GM10248 (cell line): ENCODE results near the gene MEF2C.

Experiments
- CTCF ChIA-PET: fragments of 300-600 bp; sonication (Branson Sonifier 250); formaldehyde crosslinking; extraction: SDS; loops from one replicate; lab custom pipeline; 2021; ENCODE audit warnings: antibody characterized with exemption; lab: Yijun Ruan, JAX
- POLR2A ChIA-PET: fragments of 350-650 bp; sonication (Branson Sonifier 250); formaldehyde crosslinking; extraction: SDS; loops from one replicate; lab custom pipeline; 2020; ENCODE audit warnings: antibody characterized with exemption; lab: Yijun Ruan, JAX
- DNase-seq: peaks from one replicate; pipeline ENCODE4 v3.0.0; 2012; ENCODE audit errors: extremely low spot score
- TF ChIP-seq, protein P1 (sequence below): IDR thresholded peaks from 2 replicates; pipeline ENCODE4 v1.5.1; 2012; ENCODE audit warnings: mild to moderate bottlenecking, low read depth; ENCODE audit errors: extremely low read depth, missing control alignments, control extremely low read depth

Gene MEF2C

DNA sequence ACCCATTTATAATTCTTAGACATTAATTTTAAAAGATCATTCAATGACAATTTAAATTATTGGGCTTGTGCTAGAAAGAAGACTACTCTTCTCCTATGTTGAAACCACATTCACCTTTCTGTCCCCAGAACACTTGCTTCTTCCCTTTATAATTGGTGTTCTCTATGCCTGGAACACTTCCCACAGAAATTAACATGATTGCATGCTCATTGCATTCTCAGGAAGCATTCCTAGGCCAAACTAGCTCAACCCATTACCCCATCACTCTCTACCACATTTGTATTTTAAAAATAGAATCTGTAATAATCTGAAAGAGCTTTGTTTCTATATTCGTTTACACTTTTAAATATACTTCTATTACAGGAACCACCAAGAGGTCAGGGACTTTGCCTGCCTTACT lies 184.7 kb downstream of the MEF2C start:
- TF ChIP-seq, protein P1, sequence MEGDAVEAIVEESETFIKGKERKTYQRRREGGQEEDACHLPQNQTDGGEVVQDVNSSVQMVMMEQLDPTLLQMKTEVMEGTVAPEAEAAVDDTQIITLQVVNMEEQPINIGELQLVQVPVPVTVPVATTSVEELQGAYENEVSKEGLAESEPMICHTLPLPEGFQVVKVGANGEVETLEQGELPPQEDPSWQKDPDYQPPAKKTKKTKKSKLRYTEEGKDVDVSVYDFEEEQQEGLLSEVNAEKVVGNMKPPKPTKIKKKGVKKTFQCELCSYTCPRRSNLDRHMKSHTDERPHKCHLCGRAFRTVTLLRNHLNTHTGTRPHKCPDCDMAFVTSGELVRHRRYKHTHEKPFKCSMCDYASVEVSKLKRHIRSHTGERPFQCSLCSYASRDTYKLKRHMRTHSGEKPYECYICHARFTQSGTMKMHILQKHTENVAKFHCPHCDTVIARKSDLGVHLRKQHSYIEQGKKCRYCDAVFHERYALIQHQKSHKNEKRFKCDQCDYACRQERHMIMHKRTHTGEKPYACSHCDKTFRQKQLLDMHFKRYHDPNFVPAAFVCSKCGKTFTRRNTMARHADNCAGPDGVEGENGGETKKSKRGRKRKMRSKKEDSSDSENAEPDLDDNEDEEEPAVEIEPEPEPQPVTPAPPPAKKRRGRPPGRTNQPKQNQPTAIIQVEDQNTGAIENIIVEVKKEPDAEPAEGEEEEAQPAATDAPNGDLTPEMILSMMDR, result no peak
- CTCF ChIA-PET, result interaction anchor here (1.0 to 3.3 kb wide), 4 partner anchors 9 to 918 kb away, joined by 4 to 16 read pairs (median 7); no protein-coding TSS in a partner anchor
- POLR2A ChIA-PET, result no interaction called here
- DNase-seq, result no peak

DNA sequence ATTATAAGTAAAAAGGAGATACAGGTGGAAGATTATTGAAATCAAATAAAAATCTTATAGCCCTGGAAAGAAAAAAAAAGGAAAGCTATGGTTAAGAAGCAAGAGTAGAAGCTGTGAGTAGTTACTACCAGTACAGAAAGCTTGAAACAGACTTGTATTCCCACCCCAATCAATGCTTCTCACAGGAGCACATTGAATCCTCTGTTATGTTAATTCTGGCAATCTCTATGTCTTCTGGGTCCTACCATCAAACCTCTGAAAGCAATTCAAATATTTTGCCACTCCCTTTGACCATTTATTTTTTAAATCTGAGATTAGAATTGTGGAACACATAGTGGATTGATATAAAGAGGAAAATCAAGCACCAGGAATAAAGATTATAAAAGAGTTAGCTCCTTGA lies 186.5 kb downstream of the MEF2C start:
- TF ChIP-seq, protein P1, result no peak
- CTCF ChIA-PET, result interaction anchor here (1.0 to 3.4 kb wide), 5 partner anchors 8 to 916 kb away, joined by 3 to 25 read pairs (median 3); no protein-coding TSS in a partner anchor
- POLR2A ChIA-PET, result no interaction called here
- no peak for DNase-seq

DNA sequence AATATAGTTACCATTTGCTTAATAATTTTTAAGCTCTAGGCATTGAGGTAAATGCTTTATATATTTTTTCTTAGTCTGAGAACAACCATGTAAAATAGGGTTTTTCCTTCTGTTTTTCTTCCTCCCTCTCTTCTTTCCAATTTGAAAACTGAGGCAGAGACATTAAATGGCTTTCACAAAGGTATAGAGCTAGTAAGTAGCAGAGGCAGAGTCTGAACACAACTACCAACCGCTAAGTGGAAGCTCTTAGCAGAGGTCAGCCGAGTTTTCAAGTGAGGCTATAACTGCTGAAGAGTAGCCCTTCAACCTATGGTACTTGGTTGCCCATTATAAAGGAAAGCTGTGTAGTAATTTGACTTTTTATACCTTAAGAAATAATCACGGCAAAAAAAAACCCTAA lies 187.1 kb downstream of the MEF2C start:
- CTCF ChIA-PET, result interaction anchor here (1.0 to 3.4 kb wide), 5 partner anchors 9 to 915 kb away, joined by 3 to 25 read pairs (median 4); no protein-coding TSS in a partner anchor
- TF ChIP-seq, protein P1, result no peak
- POLR2A ChIA-PET, result no interaction called here
- no peak for DNase-seq

DNA sequence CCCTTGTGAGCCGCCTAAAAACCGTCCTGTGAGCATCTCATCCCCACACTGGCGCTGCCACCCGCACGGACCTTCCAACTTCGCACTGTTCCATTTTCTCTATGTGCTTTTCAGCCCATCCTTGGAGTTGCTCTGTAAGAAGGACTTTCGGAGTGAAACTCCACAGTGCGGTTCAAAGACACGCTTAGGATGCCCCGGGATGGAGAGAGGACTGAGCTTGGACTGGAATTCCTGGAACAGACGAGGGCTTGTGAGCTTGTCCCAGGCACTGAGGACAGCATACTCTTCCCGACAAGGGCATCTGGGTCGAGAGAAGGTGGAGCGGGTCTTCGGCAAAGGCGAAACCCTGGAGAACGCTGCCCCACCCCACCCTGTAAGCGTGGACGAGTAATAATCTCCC lies 187.8 kb downstream of the MEF2C start:
- CTCF ChIA-PET, result interaction anchor here (1.0 to 3.4 kb wide), 4 partner anchors 14 to 35 kb away, joined by 3 to 25 read pairs (median 4); no protein-coding TSS in a partner anchor

DNA sequence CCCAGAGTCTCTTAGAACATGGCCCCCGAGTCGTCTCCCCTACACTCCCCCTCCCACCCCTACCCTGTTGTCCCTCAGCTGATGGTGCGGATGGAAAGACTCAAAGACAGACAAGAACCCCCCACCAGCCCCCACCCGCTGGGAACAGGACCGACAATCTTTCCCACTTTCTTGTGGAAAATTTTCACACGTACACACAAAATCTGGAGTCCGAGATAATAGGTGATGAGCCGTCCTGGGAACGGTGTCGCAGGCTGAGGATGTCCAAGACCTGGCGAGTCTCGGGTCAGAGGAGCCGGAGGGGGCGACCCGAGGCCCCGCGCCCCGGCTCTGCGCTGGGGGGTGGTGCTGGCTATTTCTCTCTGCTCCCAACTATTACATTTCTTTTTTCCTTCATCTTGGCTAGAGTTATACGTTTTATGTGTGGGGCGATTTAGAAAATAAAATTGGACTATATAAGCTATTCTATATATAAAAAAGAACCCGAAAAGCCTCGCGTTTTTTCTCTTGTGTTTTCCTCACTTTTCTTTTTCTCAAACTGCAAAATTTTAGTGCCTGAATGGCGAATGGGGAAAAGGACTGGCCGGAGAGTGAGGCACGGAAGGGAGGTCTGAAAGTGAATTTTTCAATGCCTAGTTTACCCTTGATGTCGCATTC lies 188.8 kb downstream of the MEF2C start:
- DNase-seq, result no peak
- TF ChIP-seq, protein P1, result no peak
- CTCF ChIA-PET, result interaction anchor here (1.5 to 3.4 kb wide), 2 partner anchors 13 to 17 kb away, joined by 3 to 25 read pairs; no protein-coding TSS in a partner anchor
- POLR2A ChIA-PET, result no interaction called here

More for the DNA sequence above, 187.8 kb downstream of the MEF2C start:
- TF ChIP-seq, protein P1, result no peak
- POLR2A ChIA-PET, result no interaction called here
- DNase-seq, result no peak

DNA sequence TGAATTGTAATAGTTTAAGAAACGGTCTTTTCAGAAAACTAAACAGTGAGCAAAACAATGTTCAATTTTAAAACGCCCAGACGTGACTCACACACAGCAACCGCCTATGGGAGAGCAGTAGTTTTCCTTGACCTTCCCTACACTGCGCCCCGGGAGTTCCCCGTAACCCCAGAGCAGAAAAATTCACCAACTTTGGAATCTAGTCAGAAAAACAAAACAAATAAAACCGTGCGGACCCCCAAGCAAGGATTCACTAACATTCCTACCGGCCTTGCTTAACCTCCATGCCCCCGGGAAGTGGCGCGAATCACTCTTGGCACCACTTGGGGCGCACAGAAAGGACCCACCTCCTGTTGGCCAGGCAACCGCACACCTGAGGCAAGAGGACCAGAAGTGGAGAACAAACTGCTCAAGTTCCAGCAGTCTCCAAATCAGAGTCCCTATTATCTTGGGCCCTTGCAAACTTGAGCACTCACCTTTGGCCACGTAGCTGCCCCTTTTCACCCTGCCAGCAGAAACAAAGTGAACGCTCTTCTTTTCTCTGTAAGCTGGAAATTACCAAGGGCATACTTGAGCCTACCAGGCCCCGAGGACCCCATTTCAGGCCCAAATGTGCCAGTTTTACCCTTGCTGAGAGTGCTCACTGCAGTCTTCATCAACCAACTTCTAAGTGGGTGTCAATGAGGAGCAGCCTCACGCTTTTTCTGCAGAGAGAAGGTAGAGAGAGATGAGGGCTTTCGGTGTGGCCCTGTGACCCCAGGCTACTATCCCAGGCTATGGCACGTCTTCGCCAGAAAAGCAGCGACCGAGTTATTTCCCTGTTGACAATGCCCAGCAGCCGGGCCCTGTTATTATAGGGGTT lies 189.7 kb downstream of the MEF2C start:
- ChIA-PET POLR2A (no interaction called here), CTCF (interaction anchor here (0.9 to 5.5 kb wide), 7 partner anchors 10 to 1572 kb away, joined by 3 to 74 read pairs (median 44); no protein-coding TSS in a partner anchor)
- no peak for DNase-seq
- TF ChIP-seq, protein P1, result no peak
